ENCODE results near the gene TBCK.

Gene TBCK

DNA sequence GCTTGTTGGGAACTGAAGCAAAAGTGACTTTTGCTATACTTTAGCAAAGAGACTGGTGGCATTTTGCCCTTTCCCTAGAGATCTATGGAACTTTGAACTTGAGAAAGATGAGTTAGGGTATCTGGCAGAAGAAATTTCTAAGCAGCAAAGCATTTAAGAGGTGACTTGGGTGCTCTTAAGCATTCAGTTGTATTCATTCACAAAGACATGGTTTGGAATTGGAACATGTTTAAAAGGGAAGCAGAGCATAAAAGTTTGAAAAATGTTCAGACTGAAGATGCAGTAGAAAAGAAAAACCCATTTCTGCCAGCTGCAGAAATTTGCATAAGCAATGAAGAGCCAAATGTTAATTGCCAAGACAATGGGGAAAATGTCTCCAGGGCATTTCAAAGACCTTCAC is 21.9 kb upstream of the TBCK start:
- TF ChIP-seq GATA3 (IDR thresholded peaks at IDR 0.05; ENCODE audit: low read depth, low read length) (no peak), GATA2 (IDR thresholded peaks at IDR 0.05; ENCODE audit: low read depth, low read length) (no peak)

DNA sequence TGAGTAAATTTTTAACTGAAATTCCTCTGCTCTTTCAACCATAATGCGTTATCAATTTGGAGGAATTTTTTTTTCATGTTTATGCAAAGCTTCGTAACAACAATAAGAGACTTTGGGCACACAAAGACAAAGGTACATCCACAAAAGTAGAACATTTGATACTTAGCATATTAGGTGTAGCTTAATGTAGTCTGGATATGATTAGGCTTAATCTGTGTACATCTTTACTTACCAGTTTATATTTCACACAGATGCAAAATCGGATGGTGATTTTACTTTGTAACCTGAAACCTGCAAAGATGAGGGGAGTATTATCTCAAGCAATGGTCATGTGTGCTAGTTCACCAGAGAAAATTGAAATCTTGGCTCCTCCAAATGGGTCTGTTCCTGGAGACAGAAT is 20.6 kb upstream of the TBCK start:
- no peak for TF ChIP-seq GATA3 (IDR thresholded peaks at IDR 0.05; ENCODE audit: low read depth, low read length)
- no peak for TF ChIP-seq GATA2 (IDR thresholded peaks at IDR 0.05; ENCODE audit: low read depth, low read length)

DNA sequence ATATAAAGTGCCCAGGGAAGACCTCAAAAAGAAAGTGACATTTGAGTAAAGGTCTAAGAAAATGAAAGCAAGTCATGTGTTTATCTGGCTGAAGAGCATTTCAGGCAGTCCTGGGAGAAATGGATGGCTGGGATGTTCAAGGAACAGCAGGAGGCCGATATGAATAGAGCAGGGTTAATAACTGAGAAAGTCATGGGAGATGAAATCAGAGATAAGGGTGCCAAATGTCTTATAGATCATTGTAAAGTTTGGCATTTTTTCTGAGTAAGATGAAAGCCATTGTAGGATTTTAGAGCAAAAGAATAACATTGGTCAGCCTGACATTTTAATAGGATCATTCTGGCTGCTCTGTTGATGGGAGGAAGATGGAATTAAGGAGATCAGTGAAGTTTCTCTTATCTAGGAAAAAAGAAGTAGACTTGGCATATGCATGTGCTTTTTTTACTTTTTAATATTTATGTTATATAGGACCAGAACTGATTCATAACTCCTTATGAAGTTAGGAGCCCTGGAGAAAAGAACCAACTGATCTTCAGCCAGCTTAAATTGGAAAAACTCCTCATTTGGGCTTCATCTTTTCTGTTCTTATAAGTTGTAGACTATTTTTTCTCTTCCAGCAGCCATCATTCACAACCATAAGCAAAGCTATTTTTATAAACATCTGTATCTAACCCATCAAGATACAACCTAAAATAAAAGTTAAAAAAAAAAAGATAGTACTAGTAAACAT is 18.9 kb upstream of the TBCK start:
- no peak for TF ChIP-seq GATA3 (IDR thresholded peaks at IDR 0.05; ENCODE audit: low read depth, low read length)
- TF ChIP-seq GATA2 (IDR thresholded peaks at IDR 0.05; ENCODE audit: low read depth, low read length), result no peak

DNA sequence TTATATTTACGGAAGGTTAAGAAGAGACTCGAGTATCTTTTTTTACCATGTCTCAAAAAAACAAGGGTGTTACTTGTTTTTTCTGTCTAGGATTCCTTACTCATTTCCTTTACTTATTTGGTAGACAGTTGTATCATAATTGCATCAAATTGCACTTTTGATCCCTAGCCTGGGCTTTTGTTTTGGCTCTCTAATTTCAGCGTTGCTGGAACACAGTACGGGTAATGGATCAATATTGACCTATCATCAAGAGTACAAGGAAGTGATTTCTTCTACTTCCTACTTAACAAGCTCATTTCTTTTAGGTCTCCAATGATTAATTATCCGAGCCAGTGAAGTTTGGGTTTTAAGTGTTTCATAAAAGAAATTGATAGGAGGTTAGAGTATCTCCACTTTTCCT is 17.2 kb upstream of the TBCK start:
- TF ChIP-seq GATA3 (IDR thresholded peaks at IDR 0.05; ENCODE audit: low read depth, low read length), result no peak
- TF ChIP-seq GATA2 (IDR thresholded peaks at IDR 0.05; ENCODE audit: low read depth, low read length), result no peak

GRCh38 chr4:106329041-106329618 is 13.1 kb upstream of the TBCK start:
- no peak for TF ChIP-seq GATA3 (IDR thresholded peaks at IDR 0.05; ENCODE audit: low read depth, low read length)
- TF ChIP-seq GATA2 (IDR thresholded peaks at IDR 0.05; ENCODE audit: low read depth, low read length), result no peak

- TF ChIP-seq GATA3 (IDR thresholded peaks at IDR 0.05; ENCODE audit: low read depth, low read length) (no peak), GATA2 (IDR thresholded peaks at IDR 0.05; ENCODE audit: low read depth, low read length) (no peak)
These were observed 9.8 kb upstream of the TBCK start for GRCh38 chr4:106325800-106326199.

- TF ChIP-seq GATA3 (IDR thresholded peaks at IDR 0.05; ENCODE audit: low read depth, low read length) (no peak), GATA2 (IDR thresholded peaks at IDR 0.05; ENCODE audit: low read depth, low read length) (no peak)
These were observed 7.1 kb upstream of the TBCK start for GRCh38 chr4:106323119-106323518.

GRCh38 chr4:106320235-106320634 is 4.2 kb upstream of the TBCK start:
- TF ChIP-seq GATA2 (IDR thresholded peaks at IDR 0.05; ENCODE audit: low read depth, low read length), result no peak

- no peak for TF ChIP-seq GATA3 (IDR thresholded peaks at IDR 0.05; ENCODE audit: low read depth, low read length)
These were observed 2.5 kb upstream of the TBCK start for GRCh38 chr4:106318511-106318910.

DNA sequence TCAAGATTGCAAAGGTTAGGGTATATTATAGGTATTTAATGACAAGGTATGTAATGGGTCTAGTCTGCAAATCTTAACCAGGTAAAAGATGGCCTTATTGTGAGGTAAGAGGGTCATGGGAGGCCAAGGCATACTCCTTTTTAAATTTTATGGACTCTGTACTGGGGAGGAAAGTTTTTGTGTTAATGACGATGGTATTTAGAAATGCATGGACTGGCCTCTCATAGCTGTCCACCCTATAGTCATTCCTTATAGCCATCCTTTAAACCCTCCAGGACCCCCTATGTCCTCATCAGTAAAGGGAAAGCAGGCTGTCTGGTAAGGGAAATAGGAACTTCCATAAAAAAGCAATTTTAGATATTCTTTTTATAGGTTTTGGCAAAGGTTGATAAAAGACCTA is 1.8 kb upstream of the TBCK start:
- no peak for TF ChIP-seq GATA2 (IDR thresholded peaks at IDR 0.05; ENCODE audit: low read depth, low read length)

GRCh38 chr4:106316773-106317409 is 882 bp upstream of the TBCK start:
- no peak for TF ChIP-seq GATA3 (IDR thresholded peaks at IDR 0.05; ENCODE audit: low read depth, low read length)
- TF ChIP-seq GATA2 (IDR thresholded peaks at IDR 0.05; ENCODE audit: low read depth, low read length), result no peak; the same call in 1 of the 2 replicates

DNA sequence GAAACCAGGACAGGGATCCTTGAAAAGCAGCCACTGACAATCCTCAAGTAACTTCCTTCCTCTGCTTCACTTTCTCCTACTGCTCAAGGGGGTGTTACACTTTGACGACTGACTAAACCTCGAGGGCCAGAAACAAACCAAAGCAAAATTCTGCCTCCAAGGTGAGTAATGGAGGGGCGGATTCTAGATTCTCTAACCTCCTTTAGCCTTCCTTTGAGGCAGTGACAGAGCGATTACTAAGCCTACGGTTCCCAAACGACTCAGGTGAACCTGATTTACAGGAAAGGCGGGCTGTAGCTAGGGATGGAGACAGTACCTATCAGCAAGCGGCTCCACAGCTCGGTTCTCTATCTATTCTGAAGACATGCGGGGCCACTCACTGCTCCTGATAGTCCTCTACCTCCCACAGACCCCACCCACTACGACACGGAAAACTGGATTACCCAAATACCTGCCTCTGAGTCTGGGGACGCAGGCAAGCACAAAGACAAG is 487 bp downstream of the TBCK start:
- no peak for TF ChIP-seq GATA3 (IDR thresholded peaks at IDR 0.05; ENCODE audit: low read depth, low read length)
- no peak for TF ChIP-seq GATA2 (IDR thresholded peaks at IDR 0.05; ENCODE audit: low read depth, low read length)

DNA sequence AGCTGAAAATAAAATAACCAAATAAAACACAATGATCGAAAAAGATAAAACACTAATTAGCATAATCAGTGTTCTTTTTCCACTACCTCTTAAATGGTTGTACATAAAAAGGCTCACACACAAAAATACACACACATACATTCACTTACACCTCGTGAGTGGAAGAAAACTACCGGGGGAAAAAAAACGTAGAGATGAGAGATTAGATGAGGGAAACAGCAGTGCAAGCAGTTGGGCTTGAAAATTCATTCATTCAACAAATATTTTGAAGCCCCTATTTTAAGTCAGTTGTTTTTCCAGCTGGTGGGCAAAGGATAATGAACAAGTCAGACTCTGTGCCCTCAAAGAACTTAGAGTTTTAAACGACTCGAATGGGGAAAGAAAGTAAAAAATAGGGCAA is 1.0 kb downstream of the TBCK start:
- no peak for TF ChIP-seq GATA3 (IDR thresholded peaks at IDR 0.05; ENCODE audit: low read depth, low read length)
- TF ChIP-seq GATA2 (IDR thresholded peaks at IDR 0.05; ENCODE audit: low read depth, low read length), result no peak

GRCh38 chr4:106312997-106313522 is 2.9 kb downstream of the TBCK start:
- TF ChIP-seq GATA3 (IDR thresholded peaks at IDR 0.05; ENCODE audit: low read depth, low read length) (no peak), GATA2 (IDR thresholded peaks at IDR 0.05; ENCODE audit: low read depth, low read length) (no peak)

- no peak for TF ChIP-seq GATA2 (IDR thresholded peaks at IDR 0.05; ENCODE audit: low read depth, low read length)
- no peak for TF ChIP-seq GATA3 (IDR thresholded peaks at IDR 0.05; ENCODE audit: low read depth, low read length)
These were observed 3.6 kb downstream of the TBCK start for GRCh38 chr4:106312377-106312776.

Measured in SH-SY5Y (cell line).